IMR-90 (cell line): ENCODE results near the gene HCRTR2. TPM values are rescaled to one million over a fixed set of nuclear protein-coding genes. Genes with fewer than 3 reads are reported as not detected.

Experiments used
- ATAC-seq: fragments of 200-7000 bp; cut with Tn5 transposase; 2 replicates; pipeline ENCODE4 v1.9.1; 2020; ENCODE audit warnings: low read depth, mild to moderate bottlenecking, moderate library complexity
- BruUV-seq: library from RNA; stranded (reverse); fragments of 400-500 nt; replicated peaks from 2 replicates; lab custom pipeline; 2021; lab: Mats Ljungman, UMichigan
- CTCF ChIA-PET: fragments of 300-600 bp; formaldehyde crosslinking; extraction: SDS; loops from one replicate; lab custom pipeline; 2021; ENCODE audit warnings: antibody characterized with exemption; lab: Yijun Ruan, JAX
- POLR2A ChIA-PET: fragments of 300-600 bp; sonication (Branson Sonifier 250); formaldehyde crosslinking; loops from one replicate; lab custom pipeline; 2022; ENCODE audit warnings: antibody characterized with exemption; ENCODE audit not compliant: unreplicated experiment; lab: Charles Lee
- DNase-seq: peaks from one replicate; pipeline ENCODE4 v3.0.0; 2013
- H2AFZ ChIP-seq: replicated peaks from 2 replicates; pipeline ENCODE3; 2013; ENCODE audit warnings: low read length, mild to moderate bottlenecking; ENCODE audit not compliant: poor library complexity
- H2AK5ac ChIP-seq: 2 replicates; pipeline ENCODE4 v1.6.1; 2013; ENCODE audit warnings: low read depth, low read length, inconsistent platforms
- H2AK9ac ChIP-seq: replicated peaks from 2 replicates; pipeline ENCODE3; 2013; ENCODE audit warnings: mild to moderate bottlenecking, low read depth, low read length, moderate library complexity; ENCODE audit not compliant: poor library complexity
- H2BK120ac ChIP-seq: 2 replicates; pipeline ENCODE4 v1.6.1; 2013; ENCODE audit warnings: low read depth, low read length, inconsistent platforms
- H2BK15ac ChIP-seq: 3 replicates; pipeline ENCODE4 v1.6.1; 2013; ENCODE audit warnings: low read depth, low read length, inconsistent platforms
- H2BK20ac ChIP-seq: 2 replicates; pipeline ENCODE4 v1.6.1; 2013; ENCODE audit warnings: low read depth, mild to moderate bottlenecking, inconsistent platforms, low read length, moderate library complexity
- H2BK5ac ChIP-seq: 2 replicates; pipeline ENCODE4 v1.6.1; 2013; ENCODE audit warnings: mild to moderate bottlenecking, low read depth, low read length, inconsistent platforms; ENCODE audit not compliant: poor library complexity, severe bottlenecking
- H3K14ac ChIP-seq: replicated peaks from 2 replicates; pipeline ENCODE4 v1.6.1; 2013; ENCODE audit warnings: low read depth, low read length, inconsistent platforms
- H3K18ac ChIP-seq: 2 replicates; pipeline ENCODE4 v1.6.1; 2013; ENCODE audit warnings: low read depth, low read length, control low read depth
- H3K23ac ChIP-seq: 2 replicates; pipeline ENCODE4 v1.6.1; 2013; ENCODE audit warnings: low read depth, low read length, inconsistent platforms
- H3K27ac ChIP-seq: 2 replicates; pipeline ENCODE4 v1.5.1; 2013; ENCODE audit warnings: mild to moderate bottlenecking, control low read depth, low read length; ENCODE audit not compliant: insufficient read depth
- H3K27me3 ChIP-seq: 2 replicates; pipeline ENCODE4 v1.6.1; 2013; ENCODE audit warnings: low read length; ENCODE audit not compliant: control insufficient read depth, insufficient read depth
- H3K36me3 ChIP-seq: 2 replicates; pipeline ENCODE4 v1.6.1; 2013; ENCODE audit warnings: low read length, mixed read lengths; ENCODE audit not compliant: control insufficient read depth, insufficient read depth
- H3K4ac ChIP-seq: 2 replicates; pipeline ENCODE4 v1.6.1; 2013; ENCODE audit warnings: low read depth, low read length, inconsistent platforms
- H3K4me1 ChIP-seq: 2 replicates; pipeline ENCODE4 v1.6.1; 2013; ENCODE audit warnings: low read length, mixed read lengths; ENCODE audit not compliant: control insufficient read depth, insufficient read depth
- H3K4me2 ChIP-seq: 2 replicates; pipeline ENCODE4 v1.6.1; 2013; ENCODE audit warnings: low read depth, mild to moderate bottlenecking, control low read depth, low read length, moderate library complexity
- H3K4me3 ChIP-seq: 2 replicates; pipeline ENCODE4 v1.5.1; 2013; ENCODE audit warnings: low read depth, mild to moderate bottlenecking, control low read depth, low read length, moderate library complexity; ENCODE audit not compliant: insufficient read depth
- H3K56ac ChIP-seq: 2 replicates; pipeline ENCODE4 v1.6.1; 2013; ENCODE audit warnings: low read length, inconsistent platforms; ENCODE audit not compliant: insufficient read depth; ENCODE audit errors: extremely low read depth
- H3K79me1 ChIP-seq, 2 experiments: 2 replicates each; pipeline ENCODE4 v1.6.1; 2013; ENCODE audit warnings: low read length in 2 of 2, inconsistent platforms in 1 of 2, low read depth in 1 of 2
- H3K9ac ChIP-seq: 2 replicates; pipeline ENCODE4 v1.6.1; 2013; ENCODE audit warnings: low read depth, low read length, control low read depth
- H3K9me1 ChIP-seq: 2 replicates; pipeline ENCODE4 v1.6.1; 2013; ENCODE audit warnings: low read length, inconsistent platforms; ENCODE audit not compliant: insufficient read depth
- H3K9me3 ChIP-seq: 2 replicates; pipeline ENCODE4 v1.6.1; 2013; ENCODE audit warnings: low read length; ENCODE audit not compliant: control insufficient read depth, insufficient read depth
- H4K20me1 ChIP-seq: 2 replicates; pipeline ENCODE4 v1.6.1; 2013; ENCODE audit warnings: low read length, inconsistent platforms; ENCODE audit not compliant: insufficient read depth
- H4K5ac ChIP-seq: 2 replicates; pipeline ENCODE4 v1.6.1; 2013; ENCODE audit warnings: mild to moderate bottlenecking, low read depth, low read length, control low read depth
- H4K8ac ChIP-seq, 2 experiments: 2 replicates each; pipeline ENCODE4 v1.6.1; 2013; ENCODE audit warnings: low read depth in 2 of 2, low read length in 2 of 2, control low read depth in 1 of 2, inconsistent platforms in 1 of 2
- H4K91ac ChIP-seq: 2 replicates; pipeline ENCODE4 v1.6.1; 2013; ENCODE audit warnings: low read depth, low read length, inconsistent platforms; ENCODE audit not compliant: insufficient read depth
- BHLHE40 ChIP-seq: fragments of 150-350 bp; IDR thresholded peaks from 2 replicates; pipeline ENCODE4 v1.6.1; 2016; ENCODE audit warnings: mild to moderate bottlenecking, low read depth, low read length
- CEBPB ChIP-seq: IDR thresholded peaks from 2 replicates; pipeline ENCODE4 v1.6.1; 2012; ENCODE audit warnings: low read depth, low read length, improper control_type of control experiment
- CHD1 ChIP-seq: IDR thresholded peaks from 2 replicates; pipeline ENCODE4 v1.6.1; 2012; ENCODE audit warnings: low read depth, low read length, improper control_type of control experiment
- FOS ChIP-seq: fragments of 150-350 bp; IDR thresholded peaks from 2 replicates; pipeline ENCODE4 v1.6.1; 2016; ENCODE audit warnings: low read depth, low read length
- MAFK ChIP-seq: IDR thresholded peaks from 2 replicates; pipeline ENCODE4 v1.6.1; 2012; ENCODE audit warnings: low read depth, low read length, improper control_type of control experiment
- MAZ ChIP-seq: IDR thresholded peaks from 2 replicates; pipeline ENCODE4 v1.6.1; 2012; ENCODE audit warnings: low read depth, mild to moderate bottlenecking, low read length, improper control_type of control experiment, moderate library complexity, borderline replicate concordance
- MXI1 ChIP-seq: IDR thresholded peaks from 2 replicates; pipeline ENCODE4 v1.6.1; 2012; ENCODE audit warnings: low read depth, mild to moderate bottlenecking, low read length, moderate library complexity, borderline replicate concordance
- NFE2L2 ChIP-seq: fragments of 150-350 bp; IDR thresholded peaks from 2 replicates; pipeline ENCODE4 v1.6.1; 2016; ENCODE audit warnings: low read depth, mild to moderate bottlenecking, low read length
- POLR2A ChIP-seq: IDR thresholded peaks from 2 replicates; pipeline ENCODE4 v1.6.1; 2012; ENCODE audit warnings: mild to moderate bottlenecking, low read depth, low read length
- RAD21 ChIP-seq: IDR thresholded peaks from 2 replicates; pipeline ENCODE4 v1.6.1; 2012; ENCODE audit warnings: low read length, improper control_type of control experiment
- RCOR1 ChIP-seq: IDR thresholded peaks from 2 replicates; pipeline ENCODE4 v1.6.1; 2012; ENCODE audit warnings: mild to moderate bottlenecking, low read length, improper control_type of control experiment; ENCODE audit not compliant: insufficient replicate concordance
- RFX5 ChIP-seq: IDR thresholded peaks from 2 replicates; pipeline ENCODE4 v1.8.0; 2012; ENCODE audit warnings: low read depth, mild to moderate bottlenecking, low read length, moderate library complexity
- SMC3 ChIP-seq: fragments of 150-350 bp; IDR thresholded peaks from 2 replicates; pipeline ENCODE4 v1.6.1; 2016; ENCODE audit warnings: low read depth, mild to moderate bottlenecking, antibody characterized with exemption, low read length, moderate library complexity
- dilution Hi-C: fragments of 300-500 bp; cut with HindIII; formaldehyde crosslinking; loops from one replicate; pipeline ENCODE4 v1.14.3; 2018; ENCODE audit warnings: low sequenced_read_pairs; ENCODE audit not compliant: unreplicated experiment
- in situ Hi-C: fragments of 300-500 bp; cut with MboI; formaldehyde crosslinking; loops from 3 replicates; pipeline ENCODE4 v1.14.3; 2019; ENCODE audit warnings: low sequenced_read_pairs, inconsistent platforms, mixed read lengths
- intact Hi-C: fragments of 100-400 bp; cut with micrococcal nuclease; formaldehyde crosslinking; loops from 2 replicates; pipeline ENCODE4 v1.10.0; 2022
- polyA plus RNA-seq, 3 experiments: library from polyadenylated mRNA; depleted of rRNA; stranded (reverse); fragments of >200 nt; gene quantifications; 2 replicates each; pipeline ENCODE4 v1.2.3, GENCODE V29; 2012; ENCODE audit warnings: low replicate concordance in 1 of 3
- total RNA-seq: library from RNA; depleted of rRNA; stranded (reverse); fragments of >200 nt; gene quantifications from 2 replicates; pipeline ENCODE4 v1.2.3, GENCODE V29; 2012
- TF ChIP-seq, protein P1 (sequence below): fragments of 150-350 bp; IDR thresholded peaks from 2 replicates; pipeline ENCODE4 v1.6.1; 2016; ENCODE audit warnings: low read depth, mild to moderate bottlenecking, low read length, moderate library complexity, borderline replicate concordance
- TF ChIP-seq, protein P2 (sequence below): conservative IDR thresholded peaks from 2 replicates; pipeline ENCODE4 v1.5.1; 2012; ENCODE audit warnings: mild to moderate bottlenecking, low read depth, low read length, improper control_type of control experiment
- TF ChIP-seq, protein P3 (sequence below): fragments of 150-350 bp; IDR thresholded peaks from 2 replicates; pipeline ENCODE4 v1.6.1; 2017; ENCODE audit warnings: mild to moderate bottlenecking, antibody characterized with exemption, low read length, low read depth

The HCRTR2 gene
- total and polyA plus RNA-seq, 2 of the 4 experiments (the other 2 are of a cell fraction), result not detected

GRCh38 chr6:55176958-55177357, 2.6 kb downstream of the HCRTR2 start:
- Histone ChIP-seq H3K4me3 (no peak overlapping the region), H3K4me2 (no peak overlapping the region), H3K9me1 (no peaks in the 10 kb centered on the region), H3K27ac (no peak overlapping the region), H2AK5ac (no peak overlapping the region), H3K9me3 (no peaks in the 10 kb centered on the region; the same call in 1 of the 2 replicates), H2BK5ac (no peak overlapping the region), H3K36me3 (no peaks in the 10 kb centered on the region), H3K4me1 (peaks cover 2% of the 10 kb centered on the region; the same call in 1 of the 2 replicates), H3K79me1 (no peaks in the 10 kb centered on the region), H4K91ac (no peak overlapping the region), H2AFZ (no peak overlapping the region), H3K9ac (no peak overlapping the region), H2BK15ac (no peak overlapping the region), H2AK9ac (no peak overlapping the region), H3K4ac (no peak overlapping the region), H4K20me1 (no peaks in the 10 kb centered on the region), H3K56ac (no peak overlapping the region), H3K18ac (no peak overlapping the region), H3K27me3 (peaks cover 27% of the 10 kb centered on the region), H2BK20ac (no peak overlapping the region), H4K8ac (no peak overlapping the region), H2BK120ac (no peak overlapping the region), H3K14ac (no peak overlapping the region), H3K23ac (no peak overlapping the region), H4K5ac (no peak overlapping the region)
- intact Hi-C loops, result no loop called here
- dilution Hi-C loops, result no loop called here
- no peak for ATAC-seq
- DNase-seq, result peak; percentile 23
- ChIA-PET CTCF (no interaction called here), POLR2A (no interaction called here)
- TF ChIP-seq RCOR1, result no peak
- no peak for TF ChIP-seq CEBPB
- no peak for TF ChIP-seq POLR2A
- no peak for TF ChIP-seq RFX5
- no peak for TF ChIP-seq RAD21
- no peak for TF ChIP-seq MAFK
- TF ChIP-seq MXI1, result no peak
- no peak for TF ChIP-seq MAZ
- TF ChIP-seq FOS, result no peak
- TF ChIP-seq BHLHE40, result no peak
- TF ChIP-seq, protein P1, sequence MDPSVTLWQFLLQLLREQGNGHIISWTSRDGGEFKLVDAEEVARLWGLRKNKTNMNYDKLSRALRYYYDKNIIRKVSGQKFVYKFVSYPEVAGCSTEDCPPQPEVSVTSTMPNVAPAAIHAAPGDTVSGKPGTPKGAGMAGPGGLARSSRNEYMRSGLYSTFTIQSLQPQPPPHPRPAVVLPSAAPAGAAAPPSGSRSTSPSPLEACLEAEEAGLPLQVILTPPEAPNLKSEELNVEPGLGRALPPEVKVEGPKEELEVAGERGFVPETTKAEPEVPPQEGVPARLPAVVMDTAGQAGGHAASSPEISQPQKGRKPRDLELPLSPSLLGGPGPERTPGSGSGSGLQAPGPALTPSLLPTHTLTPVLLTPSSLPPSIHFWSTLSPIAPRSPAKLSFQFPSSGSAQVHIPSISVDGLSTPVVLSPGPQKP, result no peak
- no peak for TF ChIP-seq NFE2L2
- TF ChIP-seq, protein P2, sequence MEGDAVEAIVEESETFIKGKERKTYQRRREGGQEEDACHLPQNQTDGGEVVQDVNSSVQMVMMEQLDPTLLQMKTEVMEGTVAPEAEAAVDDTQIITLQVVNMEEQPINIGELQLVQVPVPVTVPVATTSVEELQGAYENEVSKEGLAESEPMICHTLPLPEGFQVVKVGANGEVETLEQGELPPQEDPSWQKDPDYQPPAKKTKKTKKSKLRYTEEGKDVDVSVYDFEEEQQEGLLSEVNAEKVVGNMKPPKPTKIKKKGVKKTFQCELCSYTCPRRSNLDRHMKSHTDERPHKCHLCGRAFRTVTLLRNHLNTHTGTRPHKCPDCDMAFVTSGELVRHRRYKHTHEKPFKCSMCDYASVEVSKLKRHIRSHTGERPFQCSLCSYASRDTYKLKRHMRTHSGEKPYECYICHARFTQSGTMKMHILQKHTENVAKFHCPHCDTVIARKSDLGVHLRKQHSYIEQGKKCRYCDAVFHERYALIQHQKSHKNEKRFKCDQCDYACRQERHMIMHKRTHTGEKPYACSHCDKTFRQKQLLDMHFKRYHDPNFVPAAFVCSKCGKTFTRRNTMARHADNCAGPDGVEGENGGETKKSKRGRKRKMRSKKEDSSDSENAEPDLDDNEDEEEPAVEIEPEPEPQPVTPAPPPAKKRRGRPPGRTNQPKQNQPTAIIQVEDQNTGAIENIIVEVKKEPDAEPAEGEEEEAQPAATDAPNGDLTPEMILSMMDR, result no peak
- TF ChIP-seq SMC3, result no peak
- TF ChIP-seq, protein P3, sequence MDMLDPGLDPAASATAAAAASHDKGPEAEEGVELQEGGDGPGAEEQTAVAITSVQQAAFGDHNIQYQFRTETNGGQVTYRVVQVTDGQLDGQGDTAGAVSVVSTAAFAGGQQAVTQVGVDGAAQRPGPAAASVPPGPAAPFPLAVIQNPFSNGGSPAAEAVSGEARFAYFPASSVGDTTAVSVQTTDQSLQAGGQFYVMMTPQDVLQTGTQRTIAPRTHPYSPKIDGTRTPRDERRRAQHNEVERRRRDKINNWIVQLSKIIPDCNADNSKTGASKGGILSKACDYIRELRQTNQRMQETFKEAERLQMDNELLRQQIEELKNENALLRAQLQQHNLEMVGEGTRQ, result no peak
- TF ChIP-seq CHD1, result no peak
- BruUV-seq, result no TSS peak
- in situ Hi-C loops, result no loop called here
